Esophagus muscularis mucosa (tissue), 3 donors: Measurements from ENCODE around the gene SV2B.

Source experiments
- CTCF ChIP-seq, 3 experiments: fragments of 200-600 bp in 2 of 3; fragments of 450-650 bp in 1 of 3; sonication (generic) in 2 of 3; IDR thresholded peaks; one replicate each; pipeline ENCODE4 v1.5.1; 2017 to 2019; ENCODE audit warnings: antibody characterized with exemption in 3 of 3, mild to moderate bottlenecking in 2 of 3, moderate library complexity in 1 of 3
- POLR2A ChIP-seq: fragments of 450-650 bp; IDR thresholded peaks from one replicate; pipeline ENCODE4 v1.6.1; 2017; ENCODE audit warnings: antibody characterized with exemption, moderate library complexity, mild to moderate bottlenecking, low read depth

GRCh38 chr15:91319371-91320059 is 219.5 kb downstream of the SV2B start:
- TF ChIP-seq CTCF (IDR thresholded peaks at IDR 0.05) (no peak), POLR2A (no peak)
